ENCODE measurements around the gene ERGIC1.
"Not testable (repeated sequence)": the region's sequence is repeated elsewhere in the genome, so short reads cannot be mapped to it uniquely, and the experiment has no call there.

Gene ERGIC1

GRCh38 chr5:172833686-172834414 is at the start of gene ERGIC1:
ERGIC1 (plus strand) TSS chr5:172834251; CDS start chr5:172834414, 163 bp downstream.
- peak; percentile 88 for DNase-seq

- DNase-seq: no peak
These were observed 48.5 kb upstream of the ERGIC1 start for GRCh38 chr5:172785429-172786088.

GRCh38 chr5:172786736-172787462 is 47.2 kb upstream of the ERGIC1 start:
- DNase-seq: no peak

- DNase-seq: not testable (repeated sequence)
These were observed 46.5 kb upstream of the ERGIC1 start for GRCh38 chr5:172787538-172787937.

GRCh38 chr5:172788771-172789686 is 45.0 kb upstream of the ERGIC1 start:
- peak; percentile 96 for DNase-seq

- no peak for DNase-seq
These were observed 44.2 kb upstream of the ERGIC1 start for GRCh38 chr5:172789687-172790495.

- no peak for DNase-seq
These were observed 43.6 kb upstream of the ERGIC1 start for GRCh38 chr5:172790496-172790889.

GRCh38 chr5:172791286-172791685 is 42.8 kb upstream of the ERGIC1 start:
- no peak for DNase-seq

GRCh38 chr5:172791726-172792445 is 42.2 kb upstream of the ERGIC1 start:
- no peak for DNase-seq

- DNase-seq: no peak
These were observed 41.1 kb upstream of the ERGIC1 start for GRCh38 chr5:172792701-172793570.

GRCh38 chr5:172793577-172794488 is 40.2 kb upstream of the ERGIC1 start:
- peak; percentile 45 for DNase-seq

- DNase-seq: no peak
These were observed 38.6 kb upstream of the ERGIC1 start for GRCh38 chr5:172795318-172795977.

GRCh38 chr5:172796306-172796705 is 37.7 kb upstream of the ERGIC1 start:
- no peak for DNase-seq

GRCh38 chr5:172797771-172798191 is 36.3 kb upstream of the ERGIC1 start:
- DNase-seq: peak; percentile 51

- peak; percentile 80 for DNase-seq
These were observed 35.4 kb upstream of the ERGIC1 start for GRCh38 chr5:172798422-172799215.

- no peak for DNase-seq
These were observed 34.6 kb upstream of the ERGIC1 start for GRCh38 chr5:172799416-172799815.

GRCh38 chr5:172800088-172800551 is 33.9 kb upstream of the ERGIC1 start:
- peak; percentile 78 for DNase-seq
